Measurements from ENCODE around the gene TMEM200B.
"Not testable (repeated sequence)": the region's sequence is repeated elsewhere in the genome, so short reads cannot be mapped to it uniquely, and the experiment has no call there.

The TMEM200B gene

GRCh38 chr1:29123887-29124365 is at the start of gene TMEM200B:
Gene TMEM200B (minus strand): TSS chr1:29123903. CDS start chr1:29121828, 2,075 bp downstream.
- no peak for DNase-seq (ENCODE audit: low spot score)

DNA sequence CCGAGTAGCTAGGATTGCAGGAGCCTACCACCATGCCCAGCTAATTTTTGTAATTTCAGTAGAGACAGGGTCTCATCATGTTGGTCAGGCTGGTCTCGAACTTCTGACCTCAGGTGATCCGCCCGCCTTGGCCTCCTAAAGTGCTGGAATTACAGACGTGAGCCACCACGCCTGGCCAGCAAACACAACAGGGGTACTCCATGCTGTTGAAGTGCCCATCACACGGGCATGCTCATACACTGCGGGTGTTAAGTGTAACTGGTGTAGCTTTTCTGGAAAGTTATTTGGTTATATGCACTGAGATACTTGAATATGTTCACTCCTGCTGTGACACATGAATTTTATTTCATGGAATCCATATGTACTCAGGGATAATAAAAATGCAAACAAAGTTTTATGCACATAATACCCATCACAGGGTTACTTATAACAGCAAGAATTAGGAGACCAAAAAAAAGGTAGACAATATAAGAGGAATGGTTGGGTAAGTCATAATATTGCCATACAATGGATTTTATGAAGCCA is 48.8 kb upstream of the TMEM200B start:
- no peak for DNase-seq (ENCODE audit: low spot score)

- no peak for DNase-seq (ENCODE audit: low spot score)
These were observed 47.8 kb upstream of the TMEM200B start for GRCh38 chr1:29171521-29171920.

GRCh38 chr1:29171089-29171488 is 47.4 kb upstream of the TMEM200B start:
- no peak for DNase-seq (ENCODE audit: low spot score)

DNA sequence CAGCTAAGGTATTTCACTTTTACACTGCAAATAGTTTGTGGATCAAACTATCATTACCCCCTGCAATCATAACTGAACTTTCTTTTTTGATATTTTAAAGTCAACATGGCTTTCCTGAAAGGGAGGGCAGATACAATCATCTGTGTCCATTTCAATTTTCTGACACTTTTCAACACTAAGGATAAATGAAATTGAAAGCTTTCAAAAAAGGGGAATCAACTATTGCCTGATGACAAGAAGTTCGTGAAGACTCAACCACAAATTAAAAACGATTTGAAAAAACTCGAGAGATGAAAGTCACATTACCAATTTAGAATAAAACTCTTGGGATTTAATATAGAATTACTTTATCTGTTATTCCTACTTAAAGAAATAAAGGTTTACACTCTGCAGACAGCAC is 46.3 kb upstream of the TMEM200B start:
- no peak for DNase-seq (ENCODE audit: low spot score)

DNA sequence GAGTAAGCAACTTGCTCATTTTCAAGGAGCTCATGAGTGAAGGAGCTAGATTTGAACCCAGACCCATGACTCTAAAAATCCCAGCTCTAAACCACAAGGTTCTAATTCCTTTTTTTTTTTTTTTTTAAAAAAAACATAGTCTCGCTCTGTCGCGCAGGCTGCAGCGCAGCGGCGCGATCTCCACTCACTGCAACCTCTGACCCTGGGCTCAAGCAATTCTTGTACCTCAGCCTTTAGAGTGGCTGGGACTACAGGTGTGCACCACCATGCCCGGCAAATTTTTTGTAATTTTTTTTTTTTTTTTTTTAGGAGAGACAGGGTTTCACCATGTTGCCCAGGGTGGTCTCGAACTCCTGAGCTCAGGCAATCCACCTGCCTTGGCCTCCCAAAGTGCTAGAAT is 44.2 kb upstream of the TMEM200B start:
- no peak for DNase-seq (ENCODE audit: low spot score)

- DNase-seq (ENCODE audit: low spot score), result no peak
These were observed 42.7 kb upstream of the TMEM200B start for GRCh38 chr1:29166291-29166878.

GRCh38 chr1:29164588-29164987 is 40.9 kb upstream of the TMEM200B start:
- no peak for DNase-seq (ENCODE audit: low spot score)

- DNase-seq (ENCODE audit: low spot score), result no peak
These were observed 38.9 kb upstream of the TMEM200B start for GRCh38 chr1:29162476-29163138.

DNA sequence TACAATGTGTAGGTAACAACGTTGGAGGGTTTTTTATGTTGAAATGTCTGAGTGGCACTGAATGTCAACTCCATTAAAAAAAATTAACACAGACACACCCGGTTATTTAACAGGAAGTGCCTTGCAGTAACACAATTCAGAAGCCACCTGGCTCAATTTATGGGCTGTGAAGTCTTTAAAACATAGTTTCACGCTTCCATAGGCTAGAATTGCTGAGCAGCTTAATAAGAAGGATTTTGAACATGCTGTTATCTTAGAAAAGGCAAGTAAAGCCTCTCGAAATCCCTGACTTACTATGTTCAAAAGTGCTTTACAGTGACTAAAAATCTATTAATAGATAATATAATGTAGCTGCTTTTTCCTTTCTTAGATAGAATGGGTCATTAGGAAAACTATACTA is 38.3 kb upstream of the TMEM200B start:
- no peak for DNase-seq (ENCODE audit: low spot score)

GRCh38 chr1:29159773-29160172 is 36.1 kb upstream of the TMEM200B start:
- DNase-seq (ENCODE audit: low spot score), result no peak

GRCh38 chr1:29157269-29157601 is 33.5 kb upstream of the TMEM200B start:
- DNase-seq (ENCODE audit: low spot score), result no peak

GRCh38 chr1:29156543-29157268 is 33.0 kb upstream of the TMEM200B start:
- DNase-seq (ENCODE audit: low spot score), result no peak

DNA sequence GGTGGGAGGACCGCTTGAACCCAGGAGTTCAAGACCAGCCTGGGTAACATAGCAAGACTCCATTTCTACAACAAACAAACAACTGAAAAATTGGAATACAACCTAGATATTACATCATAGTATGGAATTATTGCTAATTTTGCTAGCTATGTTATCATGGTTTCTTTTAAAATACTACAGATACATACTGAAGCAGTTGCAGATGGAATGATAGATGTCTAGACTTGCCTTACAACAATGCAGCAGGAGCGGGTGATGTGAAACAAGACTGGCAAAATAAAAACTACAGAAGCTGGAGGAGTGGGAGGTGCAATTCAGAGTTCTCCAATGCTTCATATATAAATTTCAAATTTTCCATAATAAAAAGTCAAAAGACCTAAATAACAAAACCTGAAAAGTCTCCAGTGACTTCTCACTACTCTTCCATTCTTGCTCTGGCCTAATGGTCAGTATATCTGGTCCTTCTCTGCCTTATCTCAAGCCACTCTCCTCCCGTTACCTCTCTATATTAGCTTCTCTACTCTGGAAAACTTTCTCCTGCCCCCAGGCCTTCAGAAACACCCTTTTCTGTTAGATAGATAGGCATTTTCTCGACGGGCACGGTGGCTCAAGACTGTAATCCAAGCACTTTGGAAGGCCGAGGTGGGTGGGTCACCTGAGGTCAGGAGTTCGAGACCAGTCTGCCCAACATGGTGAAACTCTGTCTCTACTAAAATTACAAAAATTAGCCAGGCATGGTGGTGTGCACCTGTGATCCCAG is 28.5 kb upstream of the TMEM200B start:
- DNase-seq (ENCODE audit: low spot score), result no peak

- DNase-seq (ENCODE audit: low spot score), result not testable (repeated sequence)
These were observed 26.6 kb upstream of the TMEM200B start for GRCh38 chr1:29150346-29150745.

- DNase-seq (ENCODE audit: low spot score), result no peak
These were observed 25.2 kb upstream of the TMEM200B start for GRCh38 chr1:29148656-29149491.

GRCh38 chr1:29145739-29146437 is 22.2 kb upstream of the TMEM200B start:
- DNase-seq (ENCODE audit: low spot score), result no peak

- DNase-seq (ENCODE audit: low spot score), result no peak
These were observed 20.5 kb upstream of the TMEM200B start for GRCh38 chr1:29144178-29144577.

DNA sequence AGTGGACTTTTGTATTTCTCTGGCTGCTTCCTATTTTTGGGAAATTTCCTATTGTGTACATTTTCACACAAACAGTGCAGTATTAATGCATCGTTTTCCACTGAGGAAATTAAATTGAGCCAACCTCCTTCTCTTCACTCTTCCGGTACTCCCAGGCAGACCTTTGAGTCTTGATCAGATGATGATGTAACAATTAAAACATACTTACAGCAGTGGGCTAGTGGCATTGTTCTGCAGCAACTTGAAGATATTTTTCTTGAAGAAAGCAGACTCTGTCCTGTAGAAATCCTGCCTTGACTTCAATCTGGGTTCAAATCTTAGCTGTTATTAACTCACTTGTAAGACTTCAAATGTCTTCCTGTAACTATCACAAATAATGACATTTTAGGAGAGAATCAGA is 19.0 kb upstream of the TMEM200B start:
- no peak for DNase-seq (ENCODE audit: low spot score)

- no peak for DNase-seq (ENCODE audit: low spot score)
These were observed 12.8 kb upstream of the TMEM200B start for GRCh38 chr1:29136391-29136915.

DNA sequence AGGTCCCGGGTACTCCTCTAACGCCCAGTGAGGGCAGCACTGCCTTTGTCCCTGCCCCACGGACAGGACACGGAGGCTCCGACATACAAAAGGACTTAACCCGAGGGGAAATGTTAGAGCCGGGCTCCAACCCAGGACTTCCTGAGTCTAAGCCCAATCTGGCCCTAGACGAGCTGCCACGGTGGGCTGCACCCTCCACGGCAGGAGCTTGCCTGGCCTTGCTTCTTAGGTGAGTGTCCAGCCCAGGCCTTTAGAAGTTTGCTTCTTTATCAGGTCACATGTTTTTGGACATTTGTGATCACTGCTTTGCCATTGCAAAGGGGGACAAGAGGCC is 11.0 kb upstream of the TMEM200B start:
- no peak for DNase-seq (ENCODE audit: low spot score)

All from germinal center (tissue), 1 donor.